ENCODE data around the gene PRDM15.

Gene PRDM15

GRCh38 chr21:41801321-41802197 lies 77.6 kb downstream of the PRDM15 start:
- Histone ChIP-seq H3K4me3 (ENCODE audit: severe bottlenecking) (no peak overlapping the region), H3K9me3 (ENCODE audit: severe bottlenecking) (no peaks in the 10 kb centered on the region), H3K27ac (ENCODE audit: poor library complexity, severe bottlenecking) (no peak overlapping the region), H3K4me1 (ENCODE audit: insufficient read depth, poor library complexity, severe bottlenecking) (no peaks in the 10 kb centered on the region), H3K36me3 (ENCODE audit: low read depth) (peaks cover 61% of the 10 kb centered on the region), H3K27me3 (ENCODE audit: insufficient read depth, poor library complexity, severe bottlenecking) (no peaks in the 10 kb centered on the region)
- no peak for DNase-seq (ENCODE audit: low spot score)
- no peak for ATAC-seq (ENCODE audit: low read depth)
- TF ChIP-seq CTCF (IDR thresholded peaks at IDR 0.05; ENCODE audit: poor library complexity, severe bottlenecking): no peak

GRCh38 chr21:41800425-41801320 lies 78.5 kb downstream of the PRDM15 start:
- ATAC-seq (ENCODE audit: low read depth) (no peak), DNase-seq (ENCODE audit: low spot score) (no peak)
- Histone ChIP-seq H3K36me3 (ENCODE audit: low read depth) (peaks cover 61% of the 10 kb centered on the region), H3K9me3 (ENCODE audit: severe bottlenecking) (no peaks in the 10 kb centered on the region), H3K4me3 (ENCODE audit: severe bottlenecking) (no peak overlapping the region), H3K27me3 (ENCODE audit: insufficient read depth, poor library complexity, severe bottlenecking) (no peaks in the 10 kb centered on the region), H3K27ac (ENCODE audit: poor library complexity, severe bottlenecking) (no peak overlapping the region), H3K4me1 (ENCODE audit: insufficient read depth, poor library complexity, severe bottlenecking) (no peaks in the 10 kb centered on the region)
- no peak for TF ChIP-seq CTCF (IDR thresholded peaks at IDR 0.05; ENCODE audit: poor library complexity, severe bottlenecking)

- Histone ChIP-seq H3K9me3 (ENCODE audit: severe bottlenecking) (no peaks in the 10 kb centered on the region), H3K4me1 (ENCODE audit: insufficient read depth, poor library complexity, severe bottlenecking) (no peaks in the 10 kb centered on the region), H3K36me3 (ENCODE audit: low read depth) (peaks cover 61% of the 10 kb centered on the region), H3K27ac (ENCODE audit: poor library complexity, severe bottlenecking) (no peak overlapping the region), H3K4me3 (ENCODE audit: severe bottlenecking) (no peak overlapping the region), H3K27me3 (ENCODE audit: insufficient read depth, poor library complexity, severe bottlenecking) (no peaks in the 10 kb centered on the region)
- DNase-seq (ENCODE audit: low spot score) (no peak), ATAC-seq (ENCODE audit: low read depth) (no peak)
- TF ChIP-seq CTCF (IDR thresholded peaks at IDR 0.05; ENCODE audit: poor library complexity, severe bottlenecking): no peak
Measured at GRCh38 chr21:41799763-41800162, 79.4 kb downstream of the PRDM15 start.

GRCh38 chr21:41798326-41798725 lies 80.8 kb downstream of the PRDM15 start:
- DNase-seq (ENCODE audit: low spot score): no peak
- H3K36me3 ChIP-seq (ENCODE audit: low read depth): peaks cover 51% of the 10 kb centered on the region

More at GRCh38 chr21:41798326-41798725, 80.8 kb downstream of the PRDM15 start:
- no peaks in the 10 kb centered on the region for H3K4me1 ChIP-seq (ENCODE audit: insufficient read depth, poor library complexity, severe bottlenecking)
- no peak overlapping the region for H3K4me3 ChIP-seq (ENCODE audit: severe bottlenecking)
- no peaks in the 10 kb centered on the region for H3K27me3 ChIP-seq (ENCODE audit: insufficient read depth, poor library complexity, severe bottlenecking)
- no peak for ATAC-seq (ENCODE audit: low read depth)
- no peak overlapping the region for H3K27ac ChIP-seq (ENCODE audit: poor library complexity, severe bottlenecking)
- no peaks in the 10 kb centered on the region for H3K9me3 ChIP-seq (ENCODE audit: severe bottlenecking)
- TF ChIP-seq CTCF (IDR thresholded peaks at IDR 0.05; ENCODE audit: poor library complexity, severe bottlenecking): no peak
